ENCODE data around the gene PLD1.

- TF ChIP-seq CTCF (IDR thresholded peaks at IDR 0.05; ENCODE audit: low read depth, low read length) (no peak), POLR2A (IDR thresholded peaks at IDR 0.05; ENCODE audit: extremely low read depth, insufficient read length) (no peak), MAX (IDR thresholded peaks at IDR 0.05; ENCODE audit: low read depth, low read length) (no peak), MYC (IDR thresholded peaks at IDR 0.05; ENCODE audit: low read depth, low read length) (no peak)
These were observed 68.9 kb downstream of the PLD1 start for GRCh38 chr3:171741377-171741776.

Data from NB4 (cell line).